Neural progenitor cell (in vitro differentiated cells): ENCODE measurements around the gene CSF3R.

Experiments
- CTCF ChIP-seq: fragments of 200-600 bp; sonication (generic); IDR thresholded peaks from 2 replicates; pipeline ENCODE4 v1.5.1; 2017; ENCODE audit warnings: antibody characterized with exemption, mild to moderate bottlenecking
- EZH2 ChIP-seq: fragments of 200-600 bp; sonication (generic); IDR thresholded peaks from 2 replicates; pipeline ENCODE4 v1.6.1; 2017; ENCODE audit warnings: antibody characterized with exemption, mild to moderate bottlenecking, moderate library complexity

GRCh38 chr1:36493524-36493923 lies 10.8 kb upstream of the CSF3R start:
- TF ChIP-seq EZH2 (no peak), CTCF (no peak)
